ENCODE data around the gene IKZF1.

IKZF1 gene

DNA sequence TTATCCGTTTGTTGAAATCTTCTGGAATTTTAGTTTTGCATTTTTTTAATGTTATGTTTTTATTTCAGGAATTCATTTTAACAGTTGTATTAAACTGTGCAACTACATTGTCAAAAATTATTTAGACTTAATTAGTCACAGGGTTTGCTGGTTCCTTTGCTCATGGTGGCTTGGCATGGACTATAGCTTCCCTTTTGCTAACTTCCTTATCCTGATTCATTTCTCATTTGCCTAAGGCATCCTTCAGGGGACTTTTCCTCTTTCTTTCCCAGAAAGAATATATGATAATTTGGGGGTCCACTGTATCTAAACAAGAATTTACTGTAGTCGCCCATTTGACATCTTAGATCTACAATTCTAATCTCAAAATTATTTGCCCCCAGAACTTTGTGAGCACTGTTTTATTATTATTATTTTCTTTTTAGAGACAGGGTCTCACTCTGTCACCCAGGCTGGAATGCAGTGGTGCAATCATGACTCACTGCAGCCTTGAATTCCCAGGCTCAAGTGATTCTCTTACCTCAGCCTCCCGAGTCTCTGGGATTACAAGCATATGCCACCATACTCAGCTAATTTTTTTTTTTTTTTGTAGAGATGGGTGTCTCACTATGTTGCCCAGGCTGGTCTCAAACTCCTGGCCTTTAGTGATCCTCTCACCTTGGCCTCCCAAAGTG, 131.8 kb downstream of the IKZF1 start:
- Histone ChIP-seq H3K27me3 (ENCODE audit: low read depth, low read length) (no peaks in the 10 kb centered on the region), H3K36me3 (replicated peaks; ENCODE audit: low read depth, low read length) (peaks cover 36% of the 10 kb centered on the region), H3K9me3 (ENCODE audit: insufficient read depth, low read length) (no peaks in the 10 kb centered on the region), H4K20me1 (ENCODE audit: insufficient read depth, low read length) (no peaks in the 10 kb centered on the region; the same call in 1 of the 2 replicates), H3K9ac (ENCODE audit: low read length) (no peak overlapping the region), H3K27ac (ENCODE audit: low read length) (no peak overlapping the region), H2AFZ (ENCODE audit: low read depth, low read length) (no peak overlapping the region), H3K4me1 (ENCODE audit: low read length) (no peaks in the 10 kb centered on the region), H3K4me2 (ENCODE audit: low read length) (no peak overlapping the region), H3K79me2 (ENCODE audit: low read length) (peaks cover 4% of the 10 kb centered on the region; the same call in 1 of the 2 replicates), H3K4me3 (ENCODE audit: low read length) (no peak overlapping the region)
- no peak for TF ChIP-seq EZH2phosphoT487 (IDR thresholded peaks at IDR 0.05; ENCODE audit: low read depth)
- TF ChIP-seq, protein P1, sequence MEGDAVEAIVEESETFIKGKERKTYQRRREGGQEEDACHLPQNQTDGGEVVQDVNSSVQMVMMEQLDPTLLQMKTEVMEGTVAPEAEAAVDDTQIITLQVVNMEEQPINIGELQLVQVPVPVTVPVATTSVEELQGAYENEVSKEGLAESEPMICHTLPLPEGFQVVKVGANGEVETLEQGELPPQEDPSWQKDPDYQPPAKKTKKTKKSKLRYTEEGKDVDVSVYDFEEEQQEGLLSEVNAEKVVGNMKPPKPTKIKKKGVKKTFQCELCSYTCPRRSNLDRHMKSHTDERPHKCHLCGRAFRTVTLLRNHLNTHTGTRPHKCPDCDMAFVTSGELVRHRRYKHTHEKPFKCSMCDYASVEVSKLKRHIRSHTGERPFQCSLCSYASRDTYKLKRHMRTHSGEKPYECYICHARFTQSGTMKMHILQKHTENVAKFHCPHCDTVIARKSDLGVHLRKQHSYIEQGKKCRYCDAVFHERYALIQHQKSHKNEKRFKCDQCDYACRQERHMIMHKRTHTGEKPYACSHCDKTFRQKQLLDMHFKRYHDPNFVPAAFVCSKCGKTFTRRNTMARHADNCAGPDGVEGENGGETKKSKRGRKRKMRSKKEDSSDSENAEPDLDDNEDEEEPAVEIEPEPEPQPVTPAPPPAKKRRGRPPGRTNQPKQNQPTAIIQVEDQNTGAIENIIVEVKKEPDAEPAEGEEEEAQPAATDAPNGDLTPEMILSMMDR (IDR thresholded peaks at IDR 0.05; ENCODE audit: low read depth, low read length) = no peak

DNA sequence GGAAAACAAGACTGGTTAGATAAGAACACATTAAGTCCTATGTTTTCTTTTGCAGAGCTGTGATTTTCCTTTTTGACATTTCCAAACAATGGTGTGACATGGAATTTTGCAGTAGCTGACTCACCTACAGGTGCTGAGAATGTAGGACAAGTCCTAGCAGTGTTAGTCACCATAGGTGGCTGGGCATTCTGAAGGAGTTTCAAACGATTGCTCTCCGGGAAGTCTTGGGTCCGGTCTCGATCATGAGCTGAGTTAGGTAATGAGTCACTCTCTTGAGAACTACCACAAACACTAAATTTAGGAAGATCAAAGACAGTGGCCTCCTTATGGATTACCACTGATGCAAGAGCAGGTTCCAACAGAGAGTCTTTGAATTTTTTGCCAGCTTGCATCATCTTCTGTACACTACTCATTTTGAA, 142.0 kb downstream of the IKZF1 start:
- no peak overlapping the region for H2AFZ ChIP-seq (ENCODE audit: low read depth, low read length)
- H4K20me1 ChIP-seq (ENCODE audit: insufficient read depth, low read length) = peaks cover 24% of the 10 kb centered on the region
- H3K4me2 ChIP-seq (ENCODE audit: low read length) = 0 out of 2 replicates have a peak overlapping the region, but pooled peaks have one; percentile 1
- H3K9me3 ChIP-seq (ENCODE audit: insufficient read depth, low read length) = no peaks in the 10 kb centered on the region
- peaks cover 33% of the 10 kb centered on the region for H3K4me1 ChIP-seq (ENCODE audit: low read length)
- peaks cover 49% of the 10 kb centered on the region for H3K36me3 ChIP-seq (replicated peaks; ENCODE audit: low read depth, low read length)
- H3K9ac ChIP-seq (ENCODE audit: low read length) = no peak overlapping the region
- H3K27ac ChIP-seq (ENCODE audit: low read length) = no peak overlapping the region
- no peaks in the 10 kb centered on the region for H3K27me3 ChIP-seq (ENCODE audit: low read depth, low read length)
- TF ChIP-seq, protein P1 (IDR thresholded peaks at IDR 0.05; ENCODE audit: low read depth, low read length) = no peak
- TF ChIP-seq EZH2phosphoT487 (IDR thresholded peaks at IDR 0.05; ENCODE audit: low read depth) = no peak
- peaks cover 56% of the 10 kb centered on the region for H3K79me2 ChIP-seq (ENCODE audit: low read length)
- H3K4me3 ChIP-seq (ENCODE audit: low read length) = no peak overlapping the region

DNA sequence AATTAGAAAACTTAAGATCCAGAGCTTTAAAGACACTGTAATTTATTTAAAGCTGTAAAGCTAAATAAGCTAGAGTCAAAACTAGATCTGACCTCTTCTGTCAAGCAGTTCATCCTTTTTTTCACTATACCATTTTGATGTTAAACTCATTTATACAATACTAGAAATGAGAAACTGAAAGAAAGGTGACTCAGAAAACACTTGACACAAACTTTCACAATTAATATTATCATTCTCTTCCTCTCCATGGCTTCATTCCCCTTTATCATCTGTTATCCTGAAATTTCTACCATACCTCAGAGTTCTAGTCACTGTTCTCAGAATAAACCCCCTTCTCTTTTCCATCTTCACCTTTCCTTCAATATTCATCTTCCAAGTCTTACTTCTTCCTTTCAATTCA, 144.3 kb downstream of the IKZF1 start:
- peaks cover 45% of the 10 kb centered on the region for H3K79me2 ChIP-seq (ENCODE audit: low read length)
- no peaks in the 10 kb centered on the region for H3K27me3 ChIP-seq (ENCODE audit: low read depth, low read length)
- H3K4me3 ChIP-seq (ENCODE audit: low read length) = peak overlapping the region; percentile 90
- H4K20me1 ChIP-seq (ENCODE audit: insufficient read depth, low read length) = peaks cover 24% of the 10 kb centered on the region
- peak overlapping the region; percentile 85; the same call in 1 of the 2 replicates for H3K9ac ChIP-seq (ENCODE audit: low read length)
- no peak for TF ChIP-seq EZH2phosphoT487 (IDR thresholded peaks at IDR 0.05; ENCODE audit: low read depth)
- TF ChIP-seq, protein P1 (IDR thresholded peaks at IDR 0.05; ENCODE audit: low read depth, low read length) = no peak
- no peaks in the 10 kb centered on the region for H3K9me3 ChIP-seq (ENCODE audit: insufficient read depth, low read length)
- peaks cover 36% of the 10 kb centered on the region for H3K36me3 ChIP-seq (replicated peaks; ENCODE audit: low read depth, low read length)
- H3K4me2 ChIP-seq (ENCODE audit: low read length) = peak overlapping the region; percentile 89
- H3K4me1 ChIP-seq (ENCODE audit: low read length) = peaks cover 33% of the 10 kb centered on the region
- H3K27ac ChIP-seq (ENCODE audit: low read length) = peak overlapping the region; percentile 55
- no peak overlapping the region for H2AFZ ChIP-seq (ENCODE audit: low read depth, low read length)

DNA sequence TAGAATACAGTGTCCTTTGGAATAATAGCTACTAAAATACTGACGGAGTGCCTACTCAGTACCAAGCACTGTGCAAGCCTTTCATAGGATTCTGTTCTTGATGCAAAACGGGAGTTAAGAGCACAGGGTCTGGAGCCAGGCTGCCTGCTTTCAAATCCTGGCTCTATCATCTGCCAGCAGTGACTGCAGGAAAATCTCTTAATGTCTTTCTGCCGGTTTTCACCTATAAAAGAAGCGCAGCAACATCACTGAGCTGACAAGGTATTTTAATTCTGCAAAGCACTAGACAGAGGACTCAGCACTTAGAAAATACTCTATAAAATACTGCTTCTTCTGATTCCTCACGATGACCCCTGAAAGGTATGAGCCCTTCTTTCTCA, 145.0 kb downstream of the IKZF1 start:
- TF ChIP-seq, protein P1 (IDR thresholded peaks at IDR 0.05; ENCODE audit: low read depth, low read length) = no peak
- no peak for TF ChIP-seq EZH2phosphoT487 (IDR thresholded peaks at IDR 0.05; ENCODE audit: low read depth)
- H3K9me3 ChIP-seq (ENCODE audit: insufficient read depth, low read length) = no peaks in the 10 kb centered on the region
- peaks cover 31% of the 10 kb centered on the region for H3K36me3 ChIP-seq (replicated peaks; ENCODE audit: low read depth, low read length)
- peaks cover 44% of the 10 kb centered on the region for H3K79me2 ChIP-seq (ENCODE audit: low read length)
- H3K9ac ChIP-seq (ENCODE audit: low read length) = peak overlapping the region; percentile 85
- H4K20me1 ChIP-seq (ENCODE audit: insufficient read depth, low read length) = peaks cover 24% of the 10 kb centered on the region
- H3K4me1 ChIP-seq (ENCODE audit: low read length) = peaks cover 33% of the 10 kb centered on the region
- no peak overlapping the region for H2AFZ ChIP-seq (ENCODE audit: low read depth, low read length)
- H3K27ac ChIP-seq (ENCODE audit: low read length) = peak overlapping the region; percentile 55
- peak overlapping the region; percentile 90 for H3K4me3 ChIP-seq (ENCODE audit: low read length)
- no peaks in the 10 kb centered on the region for H3K27me3 ChIP-seq (ENCODE audit: low read depth, low read length)
- peak overlapping the region; percentile 89 for H3K4me2 ChIP-seq (ENCODE audit: low read length)

Data from OCI-LY3 (cell line).